HepG2 (cell line): ENCODE results near the gene HHIPL1. TPM values are rescaled to one million over a fixed set of nuclear protein-coding genes. Genes with fewer than 3 reads are reported as not detected.

Experiments
- ATAC-seq: fragments of 200-7000 bp; cut with Tn5 transposase; 3 replicates; pipeline ENCODE4 v1.9.1; 2020; ENCODE audit warnings: mild to moderate bottlenecking, moderate library complexity
- BruUV-seq: library from RNA; stranded (reverse); fragments of 400-500 nt; replicated peaks from 2 replicates; lab custom pipeline; 2021; lab: Mats Ljungman, UMichigan
- CTCF ChIA-PET: fragments of 300-600 bp; formaldehyde crosslinking; extraction: SDS; loops from one replicate; lab custom pipeline; 2021; ENCODE audit warnings: low total read pairs, inconsistent platforms, low intra/inter-chr PET ratio; lab: Yijun Ruan, JAX
- POLR2A ChIA-PET: fragments of 350-600 bp; sonication (Branson Sonifier 250); formaldehyde crosslinking; loops from one replicate; lab custom pipeline; 2020; ENCODE audit warnings: antibody characterized with exemption, inconsistent platforms; lab: Yijun Ruan, JAX
- DNase-seq: peaks from one replicate; pipeline ENCODE4 v3.0.0-alpha.2; 2015; ENCODE audit warnings: low spot score
- FAIRE-seq: peaks from 3 replicates; lab custom pipeline; 2011; peaks lifted over from hg19 to GRCh38; lab: Jason Lieb, UNC
- H2AFZ ChIP-seq: one replicate; pipeline ENCODE4 v1.6.1; 2011; ENCODE audit warnings: low read length, inconsistent platforms
- H3K27ac ChIP-seq: fragments of 300-600 bp; 3 replicates; pipeline ENCODE4 v1.8.0; 2011; ENCODE audit warnings: mixed run types, mild to moderate bottlenecking, mixed read lengths, low read length, inconsistent platforms; ENCODE audit not compliant: insufficient read depth; ENCODE audit errors: extremely low read length
- H3K27me3 ChIP-seq, 2 experiments: fragments of 200-600 bp in 1 of 2; 2 replicates in 1 of 2; 3 replicates in 1 of 2; pipeline versions ENCODE4 v1.6.0 to v1.8.0; 2011; ENCODE audit warnings: low read length in 2 of 2, mild to moderate bottlenecking in 2 of 2, moderate library complexity in 2 of 2, inconsistent platforms in 1 of 2; ENCODE audit not compliant: insufficient read depth in 2 of 2, control insufficient read depth in 1 of 2
- H3K36me3 ChIP-seq, 2 experiments: fragments of 200-600 bp in 1 of 2; replicated peaks in 1 of 2; 2 replicates in 1 of 2; 3 replicates in 1 of 2; pipeline versions ENCODE4 v1.5.1 to v1.8.0; 2011; ENCODE audit warnings: low read length in 2 of 2, inconsistent platforms in 1 of 2; ENCODE audit not compliant: insufficient read depth in 2 of 2, control insufficient read depth in 1 of 2
- H3K4me1 ChIP-seq: 2 replicates; pipeline ENCODE4 v1.5.1; 2012; ENCODE audit warnings: low read length, inconsistent platforms; ENCODE audit not compliant: insufficient read depth
- H3K4me2 ChIP-seq: 2 replicates; pipeline ENCODE4 v1.6.0; 2011; ENCODE audit warnings: low read depth, low read length, inconsistent platforms
- H3K4me3 ChIP-seq, 3 experiments: fragments of 200-600 bp in 1 of 3; sonication (generic), shearing (Covaris generic) in 1 of 3; replicated peaks in 1 of 3; 2 replicates each; pipeline ENCODE4 v1.5.1; 2011 to 2016; ENCODE audit warnings: low read length in 3 of 3, inconsistent platforms in 2 of 3, low read depth in 2 of 3, mild to moderate bottlenecking in 2 of 3, control low read depth in 1 of 3, mixed read lengths in 1 of 3; ENCODE audit not compliant: insufficient read depth in 1 of 3
- H3K79me2 ChIP-seq: one replicate; pipeline ENCODE4 v1.6.1; 2011; ENCODE audit warnings: low read length, inconsistent platforms; ENCODE audit not compliant: insufficient read depth
- H3K9ac ChIP-seq: 2 replicates; pipeline ENCODE4 v1.6.0; 2011; ENCODE audit warnings: mild to moderate bottlenecking, low read depth, low read length, inconsistent platforms; ENCODE audit not compliant: insufficient read depth
- H3K9me3 ChIP-seq: 2 replicates; pipeline ENCODE4 v1.5.1; 2012; ENCODE audit warnings: mild to moderate bottlenecking, low read length
- H4K20me1 ChIP-seq: 2 replicates; pipeline ENCODE4 v1.6.0; 2011; ENCODE audit warnings: inconsistent platforms, mild to moderate bottlenecking, low read length, moderate library complexity; ENCODE audit not compliant: insufficient read depth
- CCDC6 ChIP-seq: sonication (generic); formaldehyde crosslinking; IDR thresholded peaks from 2 replicates; pipeline ENCODE4 v1.8.1; 2022; ENCODE audit warnings: mild to moderate bottlenecking, missing genetic modification reagents, moderate library complexity
- KDM5B ChIP-seq: sonication (generic); formaldehyde crosslinking; IDR thresholded peaks from 2 replicates; pipeline ENCODE4 v1.4.0; 2020; ENCODE audit warnings: missing genetic modification reagents, mild to moderate bottlenecking, borderline replicate concordance
- KLF12 ChIP-seq: sonication (generic); formaldehyde crosslinking; IDR thresholded peaks from 2 replicates; pipeline ENCODE4 v1.4.0; 2020; ENCODE audit warnings: missing genetic modification reagents, borderline replicate concordance
- MTERF4 ChIP-seq: sonication (generic); formaldehyde crosslinking; IDR thresholded peaks from 2 replicates; pipeline ENCODE4 v1.8.0; 2023; ENCODE audit warnings: mild to moderate bottlenecking, missing genetic modification reagents
- NKX3-1 ChIP-seq: sonication (generic); formaldehyde crosslinking; IDR thresholded peaks from 2 replicates; pipeline ENCODE4 v1.5.0; 2020; ENCODE audit warnings: missing genetic modification reagents
- RNF219 ChIP-seq: sonication (generic); formaldehyde crosslinking; IDR thresholded peaks from 2 replicates; pipeline ENCODE4 v1.5.0; 2020; ENCODE audit warnings: mild to moderate bottlenecking, missing genetic modification reagents
- SAFB2 ChIP-seq: sonication (generic); formaldehyde crosslinking; IDR thresholded peaks from 2 replicates; pipeline ENCODE4 v1.5.1; 2020; ENCODE audit warnings: missing genetic modification reagents, low read depth, mild to moderate bottlenecking, borderline replicate concordance
- ZNF329 ChIP-seq: sonication (generic); formaldehyde crosslinking; IDR thresholded peaks from 2 replicates; pipeline ENCODE4 v1.9.0; 2021; ENCODE audit warnings: low read depth, mild to moderate bottlenecking, missing genetic modification reagents
- ZNF761 ChIP-seq: sonication (generic); formaldehyde crosslinking; conservative IDR thresholded peaks from 2 replicates; pipeline ENCODE4 v1.4.0; 2020; ENCODE audit warnings: mild to moderate bottlenecking, missing genetic modification reagents
- WGBS: methylation state at CpG from one replicate; pipeline ENCODE4 v1.1.6; 2017; ENCODE audit warnings: low lambda C conversion rate; 5-methylcytosine and 5-hydroxymethylcytosine counted together
- in situ Hi-C: cut with HindIII; loops from 2 replicates; pipeline ENCODE4 v1.10.0; 2017; ENCODE audit warnings: low pct_unique_long_range_greater_than_20kb; ENCODE audit not compliant: extremely low pct_ligation_motif_present
- intact Hi-C: fragments of 100-400 bp; cut with micrococcal nuclease; formaldehyde crosslinking; loops from one replicate; pipeline ENCODE4 v1.10.0; 2022; ENCODE audit not compliant: unreplicated experiment
- polyA plus RNA-seq, 8 experiments: library from polyadenylated mRNA; depleted of rRNA in 3 of 8; stranded (reverse) in 7 of 8; unstranded in 1 of 8; fragments of >200 nt; fragmentation: Illumina TruSeq in 4 of 8; extraction: Trizol in 4 of 8; gene quantifications; 2 replicates each; pipeline versions ENCODE4 v1.2.1 to v1.2.3, GENCODE V29; 2011 to 2016; ENCODE audit warnings: low read depth in 4 of 8, missing spikeins in 1 of 8, mixed read lengths in 1 of 8; ENCODE audit not compliant: insufficient read depth in 1 of 8
- total RNA-seq, 5 experiments: library from RNA; depleted of rRNA; stranded (reverse); fragments of >200 nt; fragmentation: Illumina TruSeq; extraction: Trizol; gene quantifications; 2 replicates each; pipeline ENCODE4 v1.2.3, GENCODE V29; 2016; ENCODE audit warnings: low read depth in 1 of 5

The HHIPL1 gene
- total and polyA plus RNA-seq, 2 of the 13 experiments (the other 11 are each of a cell fraction or from before 2014, with no cell fraction given), result not detected

- no peak overlapping the region for H3K9ac ChIP-seq
- POLR2A ChIA-PET, result no interaction called here
- H3K27ac ChIP-seq, result no peak overlapping the region
- DNase-seq, result no peak
- H4K20me1 ChIP-seq, result no peaks in the 10 kb centered on the region
- H3K4me1 ChIP-seq, result no peaks in the 10 kb centered on the region
- no peak for ATAC-seq
- no peaks in the 10 kb centered on the region for H3K9me3 ChIP-seq
- H3K79me2 ChIP-seq, result no peaks in the 10 kb centered on the region
- no peak overlapping the region for H3K4me2 ChIP-seq
- CTCF ChIA-PET, result no interaction called here
- BruUV-seq, result no TSS peak
- 40% methylated on average over 14 of the region's 14 CpGs for WGBS
- intact Hi-C loops, result no loop called here
- FAIRE-seq, result no peak
- no peak overlapping the region for H3K4me3 ChIP-seq
- TF ChIP-seq RNF219 (CRISPR knock-in tag), result no peak
- TF ChIP-seq CCDC6 (CRISPR knock-in tag), result no peak
- TF ChIP-seq ZNF761 (CRISPR knock-in tag), result no peak
- TF ChIP-seq NKX3-1 (CRISPR knock-in tag), result no peak
- no peak for TF ChIP-seq KLF12 (CRISPR knock-in tag)
- TF ChIP-seq MTERF4 (CRISPR knock-in tag), result no peak
- no peak for TF ChIP-seq SAFB2 (CRISPR knock-in tag)
- no peak for TF ChIP-seq ZNF329 (CRISPR knock-in tag)
- no peak for TF ChIP-seq KDM5B
- peaks cover 3 to 9% of the 10 kb centered on the region in 2 experiments; a peak in 3 of 5 replicates for H3K27me3 ChIP-seq
- in situ Hi-C loops, result no loop called here
- no peaks in the 10 kb centered on the region for H3K36me3 ChIP-seq
- H2AFZ ChIP-seq, result no peak overlapping the region
Measured at GRCh38 chr14:99718031-99718810, 73.3 kb downstream of the HHIPL1 start.
